Left ventricle myocardium superior (tissue), 1 donor: ENCODE results near the gene RPSA. TPM values are rescaled to one million over a fixed set of nuclear protein-coding genes. Genes with fewer than 3 reads are reported as not detected.
"Not testable (repeated sequence)": the region's sequence is repeated elsewhere in the genome, so short reads cannot be mapped to it uniquely, and the experiment has no call there.

Source experiments
- ATAC-seq: fragments of 200-7000 bp; cut with Tn5 transposase; one replicate; pipeline ENCODE4 v1.9.1; 2020; ENCODE audit warnings: mild to moderate bottlenecking, moderate library complexity
- DNase-seq: peaks from one replicate; pipeline ENCODE4 v3.0.0-alpha.2; 2020
- intact Hi-C: fragments of 100-400 bp; cut with micrococcal nuclease; formaldehyde crosslinking; loops from one replicate; pipeline ENCODE4 v1.11.0; 2022
- total RNA-seq: library from RNA; stranded (reverse); fragmentation: NEBNext Ultra II Directional; extraction: Animal tissue kit (Norgen Biotek cat#: 25700); gene quantifications from one replicate; pipeline ENCODE4 v1.2.1, GENCODE V29; 2021
- donor health status: DM: no; HTN: yes; CAD: no; lungs with severe emphysema.

Gene RPSA
- total RNA-seq, 1 donor from 2014 or later, result 372 TPM

DNA sequence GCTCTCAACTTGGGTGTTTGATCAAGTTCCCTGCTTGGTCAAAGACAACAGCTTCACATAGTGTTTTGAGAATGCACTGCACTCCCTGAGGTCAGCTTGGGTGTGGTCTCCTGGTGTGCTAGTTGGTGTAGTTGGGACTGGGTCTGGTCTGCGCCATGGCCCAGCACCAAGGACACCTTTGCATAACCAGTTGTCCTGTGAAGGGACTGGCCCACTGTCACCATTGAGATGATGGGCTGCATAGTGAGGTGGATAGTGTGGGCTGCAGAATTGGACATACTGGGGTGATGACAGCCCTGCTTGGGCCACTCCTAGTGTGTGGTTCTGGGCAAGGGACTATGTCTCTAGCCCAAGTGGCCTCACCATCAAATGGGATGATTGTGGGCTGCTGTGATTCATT, 9.5 kb downstream of the RPSA start:
- DNase-seq (no peak), ATAC-seq (no peak)
- intact Hi-C loops, result no loop called here

DNA sequence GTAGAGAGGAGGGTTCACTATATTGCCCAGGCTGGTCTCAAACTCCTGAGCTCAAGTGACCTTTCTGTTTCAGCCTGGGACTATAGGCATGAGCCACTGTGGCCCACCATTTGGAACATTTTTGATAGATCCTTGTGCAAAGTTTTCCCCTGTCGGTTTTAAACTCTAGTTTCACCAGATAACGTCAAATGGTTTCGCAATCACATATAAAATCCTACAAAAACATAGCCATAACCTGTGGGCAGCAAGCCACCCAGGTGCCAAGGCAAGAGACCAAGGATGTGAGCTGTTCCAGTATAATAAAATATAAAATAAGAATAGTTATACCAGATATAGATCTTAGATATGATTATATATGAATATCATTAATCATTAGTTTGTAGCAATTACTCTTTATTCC, 10.5 kb downstream of the RPSA start:
- intact Hi-C loops, DNase-seq, ATAC-seq: not testable (repeated sequence)

DNA sequence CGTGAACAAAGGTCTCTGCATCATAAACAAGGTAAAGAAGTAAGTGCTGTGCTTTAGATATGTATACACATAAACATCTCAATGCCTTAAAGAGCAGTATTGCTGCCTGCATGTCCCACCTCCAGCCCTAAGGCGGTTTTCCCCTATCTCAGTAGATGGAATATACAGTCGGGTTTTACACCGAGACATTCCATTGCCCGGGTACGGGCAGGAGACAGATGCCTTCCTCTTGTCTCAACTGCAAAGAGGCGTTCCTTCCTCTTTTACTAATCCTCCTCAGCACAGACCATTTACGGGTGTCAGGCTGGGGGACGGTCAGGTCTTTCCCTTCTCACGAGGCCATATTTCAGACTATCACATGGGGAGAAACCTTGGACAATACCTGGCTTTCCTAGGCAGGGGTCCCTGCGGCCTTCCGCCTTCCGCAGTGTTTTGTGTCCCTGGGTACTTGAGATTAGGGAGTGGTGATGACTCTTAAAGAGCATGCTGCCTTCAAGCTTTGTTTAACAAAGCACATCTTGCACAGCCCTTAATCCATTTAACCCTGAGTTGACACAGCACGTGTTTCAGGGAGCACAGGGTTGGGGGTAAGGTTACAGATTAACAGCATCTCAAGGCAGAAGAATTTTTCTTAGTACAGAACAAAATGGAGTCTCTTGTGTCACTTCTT, 12.2 kb downstream of the RPSA start:
- intact Hi-C loops, ATAC-seq: not testable (repeated sequence)

DNA sequence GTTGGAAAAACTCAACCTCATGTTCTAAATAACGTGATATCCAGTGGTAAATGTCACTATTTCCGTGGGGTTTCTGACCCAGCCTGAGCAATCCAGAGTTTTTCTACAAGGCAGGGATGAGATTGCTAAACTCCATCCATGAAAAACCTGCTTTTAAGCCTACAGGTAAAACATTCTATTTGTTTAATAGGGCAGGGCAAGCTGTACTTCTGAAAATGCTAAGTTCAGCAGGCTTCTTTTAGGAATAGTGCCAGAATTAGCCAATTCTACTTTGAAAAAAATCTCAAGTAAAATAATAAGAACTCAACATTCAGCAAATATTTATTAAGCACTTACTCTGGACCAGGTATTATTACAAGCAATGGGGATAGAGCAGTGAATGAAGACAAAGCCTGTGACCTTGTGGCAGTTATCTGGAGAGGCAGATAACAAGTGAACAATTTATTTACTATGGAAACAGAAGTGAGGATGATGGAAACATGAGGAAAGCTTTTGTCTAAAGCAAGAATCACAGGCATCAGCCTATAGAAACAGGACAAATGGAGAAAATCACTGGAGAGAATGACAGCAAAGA, 13.3 kb downstream of the RPSA start:
- intact Hi-C loops, result no loop called here
- ATAC-seq (no peak), DNase-seq (no peak)

More for the DNA sequence above, 12.2 kb downstream of the RPSA start:
- DNase-seq, result not testable (repeated sequence)

DNA sequence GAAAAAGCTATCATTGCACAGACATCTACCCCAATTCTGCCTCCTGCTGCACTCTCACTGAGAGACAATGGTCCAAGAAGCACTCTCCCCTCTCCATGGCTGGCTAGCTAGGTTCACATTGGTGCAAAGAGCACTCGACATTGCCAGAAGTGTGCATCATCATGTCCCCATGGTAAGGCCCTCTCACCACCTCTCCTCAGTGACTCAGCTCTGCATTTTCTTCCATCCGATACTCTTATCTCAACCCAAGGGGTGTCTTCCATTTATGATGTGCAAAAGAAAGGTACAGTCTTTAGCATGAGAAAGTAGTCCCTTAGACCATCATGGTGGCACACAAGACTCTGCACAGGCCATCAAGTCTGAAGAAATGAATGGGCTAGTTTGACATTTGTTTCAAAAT, 14.0 kb downstream of the RPSA start:
- ATAC-seq, result no peak
- no peak for DNase-seq
- intact Hi-C loops, result no loop called here

DNA sequence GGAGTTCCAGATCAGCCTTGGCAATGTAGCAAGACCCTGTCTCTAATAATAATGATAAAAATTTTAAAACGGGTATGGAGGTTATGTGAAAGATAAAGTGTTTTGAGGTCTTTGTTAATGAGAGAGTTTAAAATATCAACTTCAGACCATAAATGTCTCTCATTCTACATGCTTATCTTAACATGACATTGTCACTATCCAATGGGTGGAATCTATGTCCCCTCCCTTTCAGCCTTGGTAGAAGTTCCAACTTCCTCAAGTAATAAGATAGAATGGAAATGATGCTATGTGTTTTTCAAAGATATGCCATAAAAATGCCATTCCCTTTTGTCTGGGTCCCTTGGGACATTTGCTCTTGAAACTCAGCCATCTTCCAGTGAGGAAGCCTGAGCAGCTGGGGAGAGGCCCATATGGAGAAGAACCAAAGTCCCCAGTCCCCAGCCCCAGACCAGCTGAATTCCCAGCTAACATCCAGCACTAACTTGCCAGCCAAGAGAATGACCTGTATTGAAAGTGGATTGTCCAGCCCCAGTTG, 17.0 kb downstream of the RPSA start:
- no peak for ATAC-seq
- DNase-seq, result no peak
- intact Hi-C loops, result no loop called here

DNA sequence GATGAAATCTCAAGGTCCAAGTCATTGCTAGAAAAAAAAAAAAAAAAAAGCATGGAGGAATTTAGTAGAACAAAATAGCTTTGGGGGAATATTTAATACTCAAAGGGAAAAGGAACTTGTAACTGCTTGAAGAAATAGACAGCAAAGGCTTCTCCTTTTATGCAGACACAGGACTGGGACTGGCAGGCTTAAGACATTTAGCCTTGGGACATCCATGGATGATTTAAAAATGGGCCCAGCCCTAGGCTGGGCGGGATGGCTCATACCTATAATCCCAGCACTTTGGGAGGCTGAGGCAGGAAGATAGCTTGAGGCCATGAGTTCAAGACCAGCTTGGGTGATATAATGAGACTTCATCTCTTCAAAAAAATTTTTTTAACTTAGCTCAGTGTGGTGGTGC, 19.8 kb downstream of the RPSA start:
- no peak for ATAC-seq
- intact Hi-C loops, result no loop called here
- DNase-seq, result no peak

DNA sequence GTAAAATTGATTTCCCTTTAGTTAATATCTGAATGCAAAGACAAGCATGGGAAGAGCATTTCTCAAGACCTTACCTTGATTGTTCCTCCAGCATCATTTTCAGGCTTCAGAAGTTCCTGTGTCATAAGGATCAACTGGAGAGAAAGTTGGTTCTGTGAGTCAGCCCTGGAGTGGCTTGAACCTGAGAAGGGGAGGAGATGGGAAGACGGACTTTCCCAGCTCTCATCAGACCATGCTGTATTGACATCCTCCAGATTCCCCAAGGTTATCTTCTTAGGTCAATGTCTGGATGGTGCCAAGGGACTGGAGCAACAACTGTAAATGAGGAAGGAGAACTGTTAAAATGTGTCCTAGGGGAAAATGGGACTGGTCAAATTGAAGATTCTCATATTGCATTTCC, 21.0 kb downstream of the RPSA start:
- no peak for DNase-seq
- ATAC-seq, result no peak
- intact Hi-C loops, result no loop called here

DNA sequence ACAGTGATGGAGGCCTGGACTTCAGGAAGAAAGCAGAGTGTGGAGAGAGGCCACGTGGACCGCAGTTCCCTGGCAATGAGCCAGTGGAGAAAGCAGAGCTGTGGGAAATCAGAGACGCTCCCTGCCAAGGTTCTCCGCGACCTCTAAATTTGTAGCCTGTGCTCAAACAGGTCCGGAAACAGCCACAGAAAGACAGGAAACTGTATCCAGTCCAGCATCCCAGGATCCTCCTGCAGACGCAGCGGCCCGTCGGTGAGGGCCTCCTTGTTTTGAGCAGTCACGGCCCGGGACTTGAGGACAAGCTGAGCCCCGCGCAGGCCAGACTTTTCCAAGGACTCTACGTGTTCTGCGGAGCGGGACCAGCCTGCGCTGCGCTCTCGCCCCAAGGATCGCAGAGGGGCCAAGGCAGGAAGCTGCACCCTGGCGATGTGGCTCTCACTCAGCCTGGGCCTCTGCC, 22.3 kb downstream of the RPSA start:
- intact Hi-C loops, result no loop called here
- ATAC-seq (peak; percentile 75), DNase-seq (peak; percentile 40)

DNA sequence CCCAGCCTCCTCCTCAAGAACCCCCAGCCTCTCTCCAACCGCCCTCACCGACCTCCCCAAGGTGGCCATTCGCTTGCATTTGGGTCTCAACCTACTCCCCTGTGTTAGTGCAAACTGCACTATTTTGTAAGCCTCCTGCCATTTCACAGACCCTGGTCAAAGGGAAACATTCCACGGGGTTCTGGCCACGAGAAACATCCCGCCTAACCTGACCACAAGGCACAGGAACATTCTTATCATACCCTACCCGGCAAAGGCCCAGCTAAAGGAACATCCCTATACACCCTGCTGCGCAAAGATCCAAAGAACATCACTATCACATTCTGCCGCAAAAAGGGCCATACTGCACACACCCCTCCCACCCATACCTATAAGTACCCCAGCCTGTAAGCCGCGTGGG, 22.9 kb downstream of the RPSA start:
- intact Hi-C loops, result no loop called here
- DNase-seq (no peak), ATAC-seq (no peak)

DNA sequence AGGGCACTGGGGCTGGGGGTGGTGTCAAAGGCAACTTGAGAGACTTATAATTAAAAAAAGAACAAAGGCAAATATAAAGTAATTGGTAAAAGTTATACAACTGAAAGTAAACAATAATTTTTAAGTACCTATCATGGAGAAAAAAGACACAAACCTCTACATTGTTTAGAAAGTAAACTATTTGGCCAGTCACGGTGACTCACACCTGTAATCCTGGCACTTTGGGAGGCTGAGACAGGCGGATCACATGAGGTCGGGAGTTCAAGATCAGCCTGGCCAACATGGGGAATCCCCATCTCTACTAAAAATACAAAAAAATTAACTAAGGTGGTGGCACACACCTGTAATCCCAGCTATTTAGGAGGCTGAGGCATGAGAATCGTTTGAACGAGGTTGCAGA, 25.8 kb downstream of the RPSA start:
- intact Hi-C loops, result no loop called here
- ATAC-seq (no peak), DNase-seq (no peak)

DNA sequence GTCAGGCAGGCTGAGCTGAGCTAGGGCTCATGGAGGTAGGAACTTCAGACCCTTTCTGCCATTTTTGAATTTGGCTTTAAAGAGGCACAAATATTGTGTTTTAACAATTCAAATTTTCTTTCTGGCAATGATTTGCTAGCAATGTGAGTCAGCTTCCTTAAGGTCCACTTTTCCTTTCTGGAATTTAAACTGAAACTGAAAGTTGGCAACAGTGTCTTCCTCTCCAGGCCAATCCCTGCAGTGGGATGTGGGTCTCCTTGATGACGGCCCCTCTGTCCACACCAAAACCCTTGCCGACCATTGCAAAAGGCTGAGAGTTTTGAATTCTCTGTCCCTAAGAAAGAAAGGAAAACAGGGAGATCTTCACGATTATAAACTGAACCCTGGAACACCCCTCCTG, 27.1 kb downstream of the RPSA start:
- intact Hi-C loops, result no loop called here
- ATAC-seq (no peak), DNase-seq (no peak)

DNA sequence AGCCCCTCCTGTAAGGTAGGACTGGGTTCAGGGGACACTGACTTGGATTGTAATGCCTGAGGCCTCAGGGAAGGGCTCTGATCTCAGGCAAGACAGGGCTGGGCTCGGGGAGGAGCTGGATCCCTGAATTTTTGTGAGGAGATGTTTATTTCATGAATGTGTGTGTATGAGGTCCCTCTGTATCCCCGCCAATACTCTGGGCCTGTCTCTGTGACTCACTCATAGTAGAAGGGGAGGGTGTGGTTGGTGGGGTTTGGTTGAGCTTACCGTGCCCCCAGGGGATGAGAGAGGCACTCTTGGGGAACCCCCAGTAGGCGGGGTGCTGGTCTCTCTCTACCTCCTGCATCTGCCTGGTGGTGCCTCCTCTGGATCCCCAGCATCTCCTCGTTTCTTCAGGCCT, 28.1 kb downstream of the RPSA start:
- no peak for DNase-seq
- ATAC-seq, result no peak
- intact Hi-C loops, result no loop called here

DNA sequence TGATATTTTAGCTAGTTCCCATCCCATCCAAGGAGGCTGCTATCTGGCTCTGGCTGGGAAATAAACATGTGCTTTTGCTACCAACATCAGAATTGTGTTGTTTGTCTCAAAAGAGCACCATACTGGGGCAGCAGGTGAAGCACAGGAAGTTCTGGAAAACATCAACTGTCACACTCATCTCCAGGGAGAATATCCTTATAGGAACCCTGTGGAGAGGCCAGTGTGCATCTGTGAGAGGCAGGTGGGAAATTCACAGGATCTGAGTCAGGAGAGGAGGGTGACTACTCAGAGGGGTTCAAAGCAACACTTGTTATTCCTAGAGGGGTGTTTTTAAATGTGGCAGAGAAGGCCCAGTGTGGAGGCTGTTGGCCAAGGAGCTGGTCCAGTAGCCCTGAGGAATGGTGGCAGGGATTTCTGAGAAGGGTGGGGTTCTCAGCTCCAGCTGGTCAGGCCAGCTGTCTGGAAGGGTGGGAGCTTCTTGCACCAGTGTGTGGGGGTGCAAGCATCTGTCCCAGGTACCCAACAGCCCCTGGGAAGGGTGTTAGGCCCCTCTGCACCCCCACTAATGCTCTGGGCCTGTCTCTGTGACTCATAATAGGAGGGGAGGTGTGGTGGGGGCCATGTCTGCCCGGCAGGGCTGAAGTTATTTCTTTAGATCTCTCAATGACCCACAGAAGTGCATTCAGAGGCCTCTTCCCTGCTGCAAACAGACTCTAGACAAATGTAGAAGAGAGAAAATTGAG, 28.7 kb downstream of the RPSA start:
- DNase-seq (no peak), ATAC-seq (no peak)
- intact Hi-C loops, result no loop called here

DNA sequence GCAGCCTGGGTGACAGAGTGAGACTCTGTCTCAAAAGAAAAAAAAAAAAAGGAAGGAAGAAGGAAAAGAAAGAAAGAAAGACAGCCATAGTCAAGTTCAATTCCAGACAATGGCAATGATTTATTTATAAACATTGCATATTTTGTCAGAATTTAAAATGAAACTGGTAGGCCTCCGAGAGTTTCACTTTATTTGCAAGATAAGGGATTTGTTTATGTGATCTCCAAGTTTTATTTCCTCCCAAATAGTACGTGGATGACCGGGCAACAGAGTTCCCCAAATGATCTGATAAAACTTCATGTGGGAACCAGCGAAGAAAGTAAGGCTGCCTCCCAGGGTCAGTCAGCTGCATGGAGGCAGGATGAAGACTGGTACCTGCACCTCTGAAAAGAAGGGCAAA, 32.4 kb downstream of the RPSA start:
- ATAC-seq (no peak), DNase-seq (no peak)
- intact Hi-C loops, result no loop called here

DNA sequence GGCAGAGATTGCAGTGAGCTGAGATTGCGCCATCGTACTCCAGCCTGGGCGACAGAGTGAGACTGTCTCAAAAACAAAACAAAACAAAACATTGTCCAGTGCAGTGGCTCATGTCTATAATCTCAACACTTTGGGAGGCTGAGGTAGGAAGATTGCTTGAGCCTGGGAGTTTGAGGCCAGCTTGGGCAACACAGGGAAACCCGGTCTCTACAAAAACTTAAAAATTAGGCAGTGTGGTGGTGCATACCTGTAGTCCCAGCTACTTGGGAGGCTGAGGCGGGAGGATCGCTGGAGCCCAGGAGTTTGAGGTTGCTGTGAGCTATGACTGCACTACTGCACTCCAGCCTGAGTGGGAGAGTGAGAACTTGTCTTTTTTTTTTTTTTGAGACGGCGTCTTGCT, 33.8 kb downstream of the RPSA start:
- no peak for ATAC-seq
- intact Hi-C loops, result no loop called here
- DNase-seq, result no peak

DNA sequence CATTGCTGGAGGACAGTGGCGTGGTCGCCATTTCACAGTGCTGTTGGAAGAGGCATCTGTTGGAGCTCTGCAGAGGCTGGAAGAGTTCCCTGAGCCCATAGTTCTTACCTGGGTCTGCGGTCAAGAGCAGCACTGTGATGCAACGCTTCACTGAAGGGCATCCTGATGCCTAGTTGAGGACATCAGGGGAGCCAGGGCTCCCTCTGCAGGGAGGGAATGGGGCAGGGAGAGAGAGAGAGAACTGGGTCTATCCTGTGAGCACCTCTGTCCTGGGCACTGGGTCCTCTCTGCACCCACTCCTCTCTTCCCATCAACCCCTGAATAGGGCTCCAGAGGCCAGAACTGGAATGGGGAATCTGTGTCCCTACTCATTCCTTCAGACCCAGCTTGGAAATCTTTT, 37.0 kb downstream of the RPSA start:
- intact Hi-C loops, result no loop called here
- DNase-seq (no peak), ATAC-seq (no peak)

DNA sequence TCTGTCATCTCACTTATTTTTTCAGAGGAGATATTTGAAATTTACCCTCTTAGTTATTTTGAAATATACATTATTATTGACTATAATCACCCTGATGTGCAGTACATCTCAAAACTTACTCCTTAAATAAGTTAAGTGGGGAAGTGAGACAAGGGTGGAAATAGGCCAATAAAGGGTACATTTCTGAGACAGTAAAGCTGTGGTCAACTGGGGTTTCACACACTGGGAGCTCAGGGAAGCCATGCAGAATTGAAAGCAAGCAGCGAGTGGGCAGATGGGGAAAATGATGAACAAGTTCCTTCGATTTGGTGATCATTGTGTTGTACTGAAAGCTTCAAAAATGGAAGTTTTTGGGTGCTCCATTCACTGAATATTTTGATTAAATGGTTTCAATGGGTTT, 39.4 kb downstream of the RPSA start:
- intact Hi-C loops, result no loop called here
- ATAC-seq, result no peak
- DNase-seq, result no peak

DNA sequence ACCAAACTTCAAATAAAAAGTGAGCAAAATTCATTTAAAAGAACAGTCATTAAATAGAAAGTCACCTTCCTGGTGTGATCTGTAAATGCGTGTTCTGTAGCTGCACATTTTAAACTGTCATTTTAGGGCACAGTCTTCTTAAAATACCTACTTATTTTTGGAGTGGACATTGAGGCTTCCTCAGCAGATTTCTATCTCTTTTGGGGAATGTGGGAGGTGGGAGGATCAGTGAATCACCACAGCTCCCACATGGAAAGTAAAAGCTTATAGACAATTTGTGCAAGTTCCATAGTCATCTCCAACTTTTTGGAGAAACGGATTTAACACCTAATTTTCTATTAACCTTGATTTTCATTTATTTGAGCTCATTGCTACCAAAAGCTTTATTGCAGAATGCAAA, 39.9 kb downstream of the RPSA start:
- DNase-seq (no peak), ATAC-seq (no peak)
- intact Hi-C loops, result no loop called here
